ENCODE data around the gene EPOP. TPM values are rescaled to one million over a fixed set of nuclear protein-coding genes. Genes with fewer than 3 reads are reported as not detected.
"Not testable (repeated sequence)": the region's sequence is repeated elsewhere in the genome, so short reads cannot be mapped to it uniquely, and the experiment has no call there.

Gene EPOP
- total and polyA plus RNA-seq, 2 donors (not counting 3 experiments of a cell fraction or from before 2014, with no cell fraction given): 0.43 to 2.9 TPM

DNA sequence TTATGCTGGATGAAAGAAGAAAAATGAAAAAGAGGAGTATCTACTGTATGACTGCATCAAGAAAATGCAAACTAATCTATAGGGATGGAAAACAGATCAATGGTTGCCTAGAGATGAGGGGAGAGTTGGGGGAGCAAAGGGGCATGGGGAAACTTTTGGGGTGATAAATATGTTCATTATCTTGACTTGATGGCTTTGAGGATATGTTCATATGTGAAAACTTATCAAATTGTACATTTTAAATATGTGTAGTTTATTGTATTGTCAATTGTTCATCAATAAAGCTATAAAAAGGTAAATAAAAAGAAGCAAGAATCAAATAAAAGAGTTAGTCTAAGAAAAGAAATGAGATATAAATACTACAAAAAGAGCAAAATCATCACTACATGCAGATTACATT is 49.3 kb downstream of the EPOP start:
- Histone ChIP-seq H4K20me1 (replicated peaks; ENCODE audit: control insufficient read depth, extremely low read depth, insufficient read depth, low read length) (no peaks in the 10 kb centered on the region), H2AFZ (ENCODE audit: low read depth, low read length) (no peak overlapping the region), H3K4me3 (replicated peaks in 1 of 3; ENCODE audit: insufficient read depth in 1 of 3, low read depth in 1 of 3, low read length in 3 of 3) (no peak overlapping the region), H3K4me1 (ENCODE audit: control insufficient read depth, extremely low read depth, insufficient read depth, low read length) (no peaks in the 10 kb centered on the region), H3K27me3 (ENCODE audit: control insufficient read depth in 2 of 2, insufficient read depth in 2 of 2, low read length in 2 of 2) (peaks cover 3 to 6% of the 10 kb centered on the region in 2 experiments), H3K9me3 (replicated peaks; ENCODE audit: control insufficient read depth, insufficient read depth, low read length) (no peaks in the 10 kb centered on the region), H3K79me2 (ENCODE audit: control insufficient read depth, insufficient read depth, low read length) (no peaks in the 10 kb centered on the region), H3K36me3 (ENCODE audit: control insufficient read depth in 2 of 2, extremely low read depth in 1 of 2, insufficient read depth in 2 of 2, low read length in 2 of 2) (no peaks in the 10 kb centered on the region), H3K9ac (replicated peaks; ENCODE audit: extremely low read depth, insufficient read depth, low read length) (no peak overlapping the region), H3K9me1 (replicated peaks; ENCODE audit: control insufficient read depth, extremely low read depth, insufficient read depth, low read length) (no peaks in the 10 kb centered on the region), H3K4me2 (ENCODE audit: insufficient read depth, low read length) (no peak overlapping the region), H3K27ac (ENCODE audit: insufficient read depth, low read depth, low read length) (no peak overlapping the region)
- no TSS peak for BruUV-seq (replicated peaks)
- CTCF ChIA-PET: interaction anchor here (2.2 kb wide), 1 partner anchor 41 kb away, joined by 7 read pairs; no protein-coding TSS in a partner anchor
- FAIRE-seq (no peak), DNase-seq (ENCODE audit: low read depth, low spot score) (no peak)
- TF ChIP-seq, protein P1, sequence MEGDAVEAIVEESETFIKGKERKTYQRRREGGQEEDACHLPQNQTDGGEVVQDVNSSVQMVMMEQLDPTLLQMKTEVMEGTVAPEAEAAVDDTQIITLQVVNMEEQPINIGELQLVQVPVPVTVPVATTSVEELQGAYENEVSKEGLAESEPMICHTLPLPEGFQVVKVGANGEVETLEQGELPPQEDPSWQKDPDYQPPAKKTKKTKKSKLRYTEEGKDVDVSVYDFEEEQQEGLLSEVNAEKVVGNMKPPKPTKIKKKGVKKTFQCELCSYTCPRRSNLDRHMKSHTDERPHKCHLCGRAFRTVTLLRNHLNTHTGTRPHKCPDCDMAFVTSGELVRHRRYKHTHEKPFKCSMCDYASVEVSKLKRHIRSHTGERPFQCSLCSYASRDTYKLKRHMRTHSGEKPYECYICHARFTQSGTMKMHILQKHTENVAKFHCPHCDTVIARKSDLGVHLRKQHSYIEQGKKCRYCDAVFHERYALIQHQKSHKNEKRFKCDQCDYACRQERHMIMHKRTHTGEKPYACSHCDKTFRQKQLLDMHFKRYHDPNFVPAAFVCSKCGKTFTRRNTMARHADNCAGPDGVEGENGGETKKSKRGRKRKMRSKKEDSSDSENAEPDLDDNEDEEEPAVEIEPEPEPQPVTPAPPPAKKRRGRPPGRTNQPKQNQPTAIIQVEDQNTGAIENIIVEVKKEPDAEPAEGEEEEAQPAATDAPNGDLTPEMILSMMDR (IDR thresholded peaks at IDR 0.05; ENCODE audit: extremely low read depth in 1 of 2, insufficient read depth in 1 of 2, low read depth in 1 of 2, low read length in 2 of 2): no peak
- TF ChIP-seq JUN (IDR thresholded peaks at IDR 0.05; ENCODE audit: borderline replicate concordance, insufficient read depth, insufficient read length, low read depth) (no peak), GATA2 (IDR thresholded peaks at IDR 0.05; ENCODE audit: insufficient read depth, insufficient read length, low read depth, low read length) (no peak), MYC (IDR thresholded peaks at IDR 0.05; ENCODE audit: low read depth, low read length) (no peak), POLR2A (IDR thresholded peaks at IDR 0.05; ENCODE audit: low read depth, low read length) (no peak), EZH2 (IDR thresholded peaks at IDR 0.05; ENCODE audit: borderline replicate concordance, low read depth, low read length, severe bottlenecking) (no peak), FOS (IDR thresholded peaks at IDR 0.05; ENCODE audit: borderline replicate concordance, insufficient read depth, low read length) (no peak), POLR2AphosphoS5 (IDR thresholded peaks at IDR 0.05; ENCODE audit: insufficient read depth, low read depth, low read length) (no peak)
- TF ChIP-seq, protein P2, sequence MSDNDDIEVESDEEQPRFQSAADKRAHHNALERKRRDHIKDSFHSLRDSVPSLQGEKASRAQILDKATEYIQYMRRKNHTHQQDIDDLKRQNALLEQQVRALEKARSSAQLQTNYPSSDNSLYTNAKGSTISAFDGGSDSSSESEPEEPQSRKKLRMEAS (IDR thresholded peaks at IDR 0.05; ENCODE audit: insufficient read depth, insufficient read length): no peak
- dilution Hi-C loops (cut with MboI; ENCODE audit: extremely low pct_ligation_motif_present, low sequenced_read_pairs): no loop called here
- intact Hi-C loops (cut with micrococcal nuclease): no loop called here
- POLR2A ChIA-PET: no interaction called here

DNA sequence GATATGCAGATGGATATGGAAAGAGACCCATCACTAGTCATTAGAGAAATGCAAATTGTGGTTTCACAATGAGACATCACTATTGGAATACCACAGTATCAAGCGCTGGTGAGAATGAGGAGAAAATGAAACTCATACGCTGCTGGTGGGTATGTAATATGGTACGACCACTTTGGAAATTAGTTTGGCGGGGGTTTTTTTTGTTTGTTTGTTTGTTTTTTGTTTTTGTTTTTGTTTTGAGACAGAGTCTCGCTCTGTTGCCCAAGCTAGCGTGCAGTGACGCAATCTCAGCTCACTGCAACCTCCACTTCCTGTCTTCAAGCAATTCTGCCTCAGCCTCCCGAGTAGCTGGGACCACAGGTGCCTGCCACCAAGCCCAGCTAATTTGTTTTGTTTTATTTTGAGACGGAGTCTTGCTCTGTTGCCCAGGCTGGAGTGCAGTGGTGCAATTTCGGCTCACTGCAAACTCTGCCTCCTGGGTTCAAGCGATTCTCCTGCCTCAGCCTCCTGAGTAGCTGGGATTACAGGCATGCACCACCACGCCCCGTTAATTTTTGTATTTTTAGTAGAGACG is 49.9 kb downstream of the EPOP start:
- H4K20me1 ChIP-seq (replicated peaks; ENCODE audit: control insufficient read depth, extremely low read depth, insufficient read depth, low read length); POLR2A ChIA-PET; DNase-seq (ENCODE audit: low read depth, low spot score); H3K4me2 ChIP-seq (ENCODE audit: insufficient read depth, low read length); BruUV-seq (replicated peaks); H2AFZ ChIP-seq (ENCODE audit: low read depth, low read length); FAIRE-seq; dilution Hi-C loops (cut with MboI; ENCODE audit: extremely low pct_ligation_motif_present, low sequenced_read_pairs); intact Hi-C loops (cut with micrococcal nuclease); H3K9me3 ChIP-seq (replicated peaks; ENCODE audit: control insufficient read depth, insufficient read depth, low read length); H3K79me2 ChIP-seq (ENCODE audit: control insufficient read depth, insufficient read depth, low read length); H3K9ac ChIP-seq (replicated peaks; ENCODE audit: extremely low read depth, insufficient read depth, low read length); H3K4me3 ChIP-seq (replicated peaks in 1 of 3; ENCODE audit: insufficient read depth in 1 of 3, low read depth in 1 of 3, low read length in 3 of 3); H3K27me3 ChIP-seq (ENCODE audit: control insufficient read depth in 2 of 2, insufficient read depth in 2 of 2, low read length in 2 of 2); H3K9me1 ChIP-seq (replicated peaks; ENCODE audit: control insufficient read depth, extremely low read depth, insufficient read depth, low read length); H3K4me1 ChIP-seq (ENCODE audit: control insufficient read depth, extremely low read depth, insufficient read depth, low read length); H3K27ac ChIP-seq (ENCODE audit: insufficient read depth, low read depth, low read length); H3K36me3 ChIP-seq (ENCODE audit: control insufficient read depth in 2 of 2, extremely low read depth in 1 of 2, insufficient read depth in 2 of 2, low read length in 2 of 2): not testable (repeated sequence)
- CTCF ChIA-PET: interaction anchor here (1.6 to 2.2 kb wide), 2 partner anchors 42 to 115 kb away, joined by 3 to 7 read pairs; no protein-coding TSS in a partner anchor

Data from endothelial cell of umbilical vein (primary cell).